Body of pancreas (tissue), 4 donors: ENCODE data around the gene BAAT. TPM values are rescaled to one million over a fixed set of nuclear protein-coding genes. Genes with fewer than 3 reads are reported as not detected.

ENCODE experiments used
- ATAC-seq: fragments of 150-250 bp; one replicate; pipeline ENCODE4 v1.9.1; 2016
- DNase-seq, 4 donors: peaks; one replicate each; pipeline ENCODE4 v3.0.0-alpha.2; 2019
- H3K27ac ChIP-seq, 4 donors: fragments of 200-600 bp; sonication (generic); 1 replicate in 3 of 4; 2 replicates in 1 of 4; pipeline versions ENCODE4 v1.5.1 to v1.6.1; 2016 to 2019; ENCODE audit warnings: mild to moderate bottlenecking in 1 of 4, mixed read lengths in 1 of 4, moderate library complexity in 1 of 4
- H3K27me3 ChIP-seq, 2 donors: fragments of 200-600 bp; sonication (generic); one replicate each; pipeline ENCODE4 v1.6.0; 2016; ENCODE audit warnings: mild to moderate bottlenecking in 1 of 2
- H3K36me3 ChIP-seq, 2 donors: fragments of 200-600 bp; sonication (generic); replicated peaks in 1 of 2; 2 replicates each; pipeline ENCODE4 v1.5.1; 2016; ENCODE audit warnings: low read depth in 2 of 2; ENCODE audit not compliant: insufficient read depth in 1 of 2
- H3K4me1 ChIP-seq: fragments of 200-600 bp; sonication (generic); one replicate; pipeline ENCODE4 v1.6.0; 2016
- H3K4me3 ChIP-seq, 2 donors: fragments of 200-600 bp; sonication (generic); 1 replicate in 1 of 2; 2 replicates in 1 of 2; pipeline ENCODE4 v1.5.1; 2016 to 2019
- H3K9me3 ChIP-seq, 3 donors: fragments of 200-600 bp; sonication (generic); 1 replicate in 2 of 3; 2 replicates in 1 of 3; pipeline ENCODE4 v1.5.1; 2016
- CTCF ChIP-seq, 7 experiments: fragments of 450-650 bp in 4 of 7; fragments of 200-600 bp in 3 of 7; sonication (generic) in 3 of 7; IDR thresholded peaks; one replicate each; pipeline ENCODE4 v1.5.1; 2016 to 2019; ENCODE audit warnings: antibody characterized with exemption in 7 of 7
- POLR2A ChIP-seq, 3 donors: fragments of 450-650 bp; IDR thresholded peaks; one replicate each; pipeline ENCODE4 v1.6.1; 2016; ENCODE audit warnings: antibody characterized with exemption in 3 of 3, mild to moderate bottlenecking in 2 of 3
- WGBS, 2 donors: methylation state at CpG; one replicate each; pipeline ENCODE4 v1.1.5; 2017; 5-methylcytosine and 5-hydroxymethylcytosine counted together
- intact Hi-C: fragments of 100-400 bp; cut with DNase I; formaldehyde crosslinking; loops from one replicate; pipeline ENCODE4 v1.15.1; 2023
- total RNA-seq, 2 donors: library from RNA; depleted of rRNA; stranded (reverse); fragments of >200 nt; gene quantifications; one replicate each; pipeline ENCODE4 v1.1.0, GENCODE V29; 2016

The BAAT gene
- total RNA-seq, 2 donors from 2014 or later, result 1.0 to 2.6 TPM

GRCh38 chr9:101367323-101367722 is 17.5 kb downstream of the BAAT start:
- no peak for TF ChIP-seq CTCF (IDR thresholded peaks at IDR 0.05)
- DNase-seq (no peak), ATAC-seq (no peak)
- WGBS, 2 donors, result 98 to 99% methylated on average over 3 of the region's 3 CpGs
- Histone ChIP-seq H3K27me3 (no peaks in the 10 kb centered on the region), H3K4me1 (peaks cover 19% of the 10 kb centered on the region), H3K9me3 (no peaks in the 10 kb centered on the region), H3K4me3 (no peak overlapping the region), H3K36me3 (no peaks in the 10 kb centered on the region), H3K27ac (no peak overlapping the region)
- intact Hi-C loops, result no loop called here

GRCh38 chr9:101366038-101366756 is 18.6 kb downstream of the BAAT start:
- intact Hi-C loops, result no loop called here
- no peaks in the 10 kb centered on the region for H3K27me3 ChIP-seq
- no peaks in the 10 kb centered on the region for H3K36me3 ChIP-seq
- ATAC-seq, result peak; percentile 69
- no peaks in the 10 kb centered on the region for H3K9me3 ChIP-seq
- no peak for DNase-seq
- TF ChIP-seq POLR2A (IDR thresholded peaks at IDR 0.05) (no peak), CTCF (IDR thresholded peaks at IDR 0.05) (no peak)
- H3K27ac ChIP-seq, result peak overlapping the region in 3 of 4 donors; percentile 42 to 68 (median 49)
- H3K4me1 ChIP-seq, result peaks cover 19% of the 10 kb centered on the region
- no peak overlapping the region for H3K4me3 ChIP-seq
- WGBS, 2 donors, result 18 to 29% methylated on average over 5 of the region's 5 CpGs

GRCh38 chr9:101365181-101365580 is 19.6 kb downstream of the BAAT start:
- Histone ChIP-seq H3K4me3 (no peak overlapping the region), H3K4me1 (peaks cover 19% of the 10 kb centered on the region), H3K27ac (peak overlapping the region in 1 of 4 donors; percentile 68), H3K27me3 (no peaks in the 10 kb centered on the region), H3K36me3 (no peaks in the 10 kb centered on the region), H3K9me3 (no peaks in the 10 kb centered on the region)
- no peak for DNase-seq
- intact Hi-C loops, result no loop called here
- TF ChIP-seq POLR2A (IDR thresholded peaks at IDR 0.05) (no peak), CTCF (IDR thresholded peaks at IDR 0.05) (no peak)
- no peak for ATAC-seq

GRCh38 chr9:101362450-101362849 is 22.4 kb downstream of the BAAT start:
- DNase-seq (no peak), ATAC-seq (no peak)
- H3K27ac ChIP-seq, result no peak overlapping the region
- 80 to 81% methylated on average over 5 of the region's 5 CpGs for WGBS, 2 donors
- peaks cover 19% of the 10 kb centered on the region for H3K4me1 ChIP-seq
- no peaks in the 10 kb centered on the region for H3K27me3 ChIP-seq
- H3K36me3 ChIP-seq, result no peaks in the 10 kb centered on the region
- TF ChIP-seq POLR2A (IDR thresholded peaks at IDR 0.05) (no peak), CTCF (IDR thresholded peaks at IDR 0.05) (no peak)
- intact Hi-C loops, result no loop called here
- no peak overlapping the region for H3K4me3 ChIP-seq
- no peaks in the 10 kb centered on the region for H3K9me3 ChIP-seq

GRCh38 chr9:101360647-101361046 is 24.2 kb downstream of the BAAT start:
- no peak overlapping the region for H3K4me3 ChIP-seq
- ATAC-seq (no peak), DNase-seq (no peak)
- TF ChIP-seq POLR2A (IDR thresholded peaks at IDR 0.05), result no peak
- TF ChIP-seq CTCF (IDR thresholded peaks at IDR 0.05), result no peak
- peaks cover 2% of the 10 kb centered on the region for H3K4me1 ChIP-seq
- H3K9me3 ChIP-seq, result no peaks in the 10 kb centered on the region
- H3K36me3 ChIP-seq, result no peaks in the 10 kb centered on the region
- intact Hi-C loops, result no loop called here
- no peaks in the 10 kb centered on the region for H3K27me3 ChIP-seq
- H3K27ac ChIP-seq, result no peak overlapping the region
